GM12874 (cell line): Measurements from ENCODE around the gene MTAP.

Source experiments
- TF ChIP-seq, protein P1 (sequence below): IDR thresholded peaks from 2 replicates; pipeline ENCODE4 v1.5.1; 2011; ENCODE audit warnings: low read depth, mild to moderate bottlenecking, control low read depth, low read length, moderate library complexity; ENCODE audit not compliant: insufficient read depth

The MTAP gene

DNA sequence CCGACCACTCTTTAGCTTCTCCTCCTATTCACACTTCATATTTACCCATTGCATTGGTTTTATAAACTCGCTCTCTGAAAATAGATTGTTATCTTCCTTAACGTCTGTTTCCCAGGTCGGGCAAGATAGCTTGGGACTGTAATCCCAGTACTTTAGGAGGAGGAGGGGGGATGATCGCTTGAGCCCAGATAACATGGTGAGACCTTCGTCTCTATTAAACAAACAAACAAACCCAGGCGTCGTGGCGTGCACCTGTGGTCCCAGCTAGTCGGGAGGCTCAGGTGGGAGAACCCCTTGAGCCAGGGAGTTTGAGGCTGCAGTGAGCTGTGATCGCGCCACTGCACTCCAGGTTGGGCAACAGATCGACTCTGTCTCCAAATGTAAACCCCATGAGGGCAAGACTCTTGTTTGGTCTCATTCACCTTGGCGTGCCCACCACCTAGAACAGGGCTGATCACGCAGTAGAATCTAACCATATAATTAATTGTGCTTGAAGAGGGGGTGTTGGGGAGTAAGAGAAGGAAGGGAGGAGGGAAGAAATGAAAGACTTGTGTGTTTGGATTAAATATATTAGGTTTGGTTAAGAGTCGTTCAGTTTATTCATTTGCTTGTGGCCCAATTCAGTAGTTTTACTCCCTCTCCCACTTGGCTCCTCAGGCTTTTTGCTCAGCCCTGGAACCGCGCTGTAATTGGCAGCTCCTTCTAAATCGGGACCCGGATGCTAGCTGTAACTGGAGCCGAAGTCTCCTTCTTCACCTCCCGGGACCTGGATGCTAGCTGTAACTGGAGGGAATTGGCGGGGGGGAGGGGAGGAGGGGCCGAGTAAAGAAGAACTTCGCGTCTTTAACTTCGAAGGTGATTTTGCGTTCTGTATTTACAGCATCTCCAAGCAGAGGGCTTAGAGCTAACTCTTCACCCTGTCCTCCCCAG, 166.8 kb downstream of the MTAP start:
- TF ChIP-seq, protein P1, sequence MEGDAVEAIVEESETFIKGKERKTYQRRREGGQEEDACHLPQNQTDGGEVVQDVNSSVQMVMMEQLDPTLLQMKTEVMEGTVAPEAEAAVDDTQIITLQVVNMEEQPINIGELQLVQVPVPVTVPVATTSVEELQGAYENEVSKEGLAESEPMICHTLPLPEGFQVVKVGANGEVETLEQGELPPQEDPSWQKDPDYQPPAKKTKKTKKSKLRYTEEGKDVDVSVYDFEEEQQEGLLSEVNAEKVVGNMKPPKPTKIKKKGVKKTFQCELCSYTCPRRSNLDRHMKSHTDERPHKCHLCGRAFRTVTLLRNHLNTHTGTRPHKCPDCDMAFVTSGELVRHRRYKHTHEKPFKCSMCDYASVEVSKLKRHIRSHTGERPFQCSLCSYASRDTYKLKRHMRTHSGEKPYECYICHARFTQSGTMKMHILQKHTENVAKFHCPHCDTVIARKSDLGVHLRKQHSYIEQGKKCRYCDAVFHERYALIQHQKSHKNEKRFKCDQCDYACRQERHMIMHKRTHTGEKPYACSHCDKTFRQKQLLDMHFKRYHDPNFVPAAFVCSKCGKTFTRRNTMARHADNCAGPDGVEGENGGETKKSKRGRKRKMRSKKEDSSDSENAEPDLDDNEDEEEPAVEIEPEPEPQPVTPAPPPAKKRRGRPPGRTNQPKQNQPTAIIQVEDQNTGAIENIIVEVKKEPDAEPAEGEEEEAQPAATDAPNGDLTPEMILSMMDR, result no peak

DNA sequence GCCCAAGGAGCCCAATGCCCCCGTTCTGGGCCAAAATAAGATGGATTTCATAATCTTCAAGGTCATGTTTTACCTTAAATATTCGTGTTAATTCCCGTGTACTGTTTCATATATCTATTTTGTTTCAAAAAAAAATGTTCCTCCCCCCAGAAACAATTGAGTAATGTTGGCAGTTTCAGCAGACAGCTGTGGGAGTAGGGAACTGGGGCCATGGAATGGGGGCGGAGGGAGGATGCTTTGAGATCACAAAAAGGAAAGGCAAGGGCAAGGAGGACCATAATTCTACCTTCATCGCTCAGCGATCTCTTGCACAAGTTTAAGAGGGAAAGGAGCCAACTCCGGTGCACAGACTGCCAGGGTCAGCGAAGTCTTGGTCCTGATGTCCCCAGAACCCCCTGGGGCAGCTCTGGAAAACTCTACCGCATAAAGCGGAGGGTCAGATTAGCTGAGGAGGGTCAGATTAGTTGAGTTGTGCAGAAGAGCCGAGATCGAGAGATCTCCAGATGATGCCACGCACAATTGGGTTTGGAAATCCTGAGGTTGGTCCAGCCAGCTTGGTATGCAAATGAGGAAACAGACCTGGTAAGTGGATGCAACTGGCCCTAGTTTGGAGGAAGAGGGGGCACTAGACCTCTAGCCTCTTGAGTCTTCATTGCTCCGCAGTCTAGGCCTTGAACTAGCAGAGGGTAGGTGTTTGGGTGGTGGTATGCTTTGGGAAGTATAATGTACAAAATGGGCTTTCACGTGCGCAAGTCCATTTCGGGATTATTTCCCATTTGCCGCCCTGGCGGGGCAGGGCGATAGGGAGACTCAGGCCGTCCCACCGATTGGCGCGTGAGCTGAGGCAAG, 167.7 kb downstream of the MTAP start:
- TF ChIP-seq, protein P1, result no peak

DNA sequence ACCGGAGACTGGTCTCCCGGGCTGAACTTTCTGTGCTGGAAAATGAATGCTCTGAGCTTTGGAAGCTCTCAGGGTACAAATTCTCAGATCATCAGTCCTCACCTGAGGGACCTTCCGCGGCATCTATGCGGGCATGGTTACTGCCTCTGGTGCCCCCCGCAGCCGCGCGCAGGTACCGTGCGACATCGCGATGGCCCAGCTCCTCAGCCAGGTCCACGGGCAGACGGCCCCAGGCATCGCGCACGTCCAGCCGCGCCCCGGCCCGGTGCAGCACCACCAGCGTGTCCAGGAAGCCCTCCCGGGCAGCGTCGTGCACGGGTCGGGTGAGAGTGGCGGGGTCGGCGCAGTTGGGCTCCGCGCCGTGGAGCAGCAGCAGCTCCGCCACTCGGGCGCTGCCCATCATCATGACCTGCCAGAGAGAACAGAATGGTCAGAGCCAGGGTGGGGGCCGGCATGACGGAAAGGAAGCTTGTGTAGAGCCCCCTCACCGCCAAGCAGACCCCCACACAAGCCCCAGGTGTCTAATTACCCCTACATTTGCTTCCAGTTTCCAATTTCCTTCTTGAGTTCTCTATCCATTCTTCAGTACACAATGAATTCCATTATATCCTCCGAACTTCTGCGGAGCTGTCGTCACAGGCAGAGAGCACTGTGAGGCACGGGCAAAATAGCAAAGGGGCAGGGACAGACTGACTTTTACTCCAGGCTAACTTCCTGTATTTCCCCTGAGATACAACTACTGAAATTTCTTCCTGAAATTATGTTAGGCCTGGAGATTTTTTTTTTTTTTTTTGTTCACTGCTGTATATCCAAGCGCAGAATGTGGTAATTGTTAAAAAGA, 168.6 kb downstream of the MTAP start:
- TF ChIP-seq, protein P1, result no peak

DNA sequence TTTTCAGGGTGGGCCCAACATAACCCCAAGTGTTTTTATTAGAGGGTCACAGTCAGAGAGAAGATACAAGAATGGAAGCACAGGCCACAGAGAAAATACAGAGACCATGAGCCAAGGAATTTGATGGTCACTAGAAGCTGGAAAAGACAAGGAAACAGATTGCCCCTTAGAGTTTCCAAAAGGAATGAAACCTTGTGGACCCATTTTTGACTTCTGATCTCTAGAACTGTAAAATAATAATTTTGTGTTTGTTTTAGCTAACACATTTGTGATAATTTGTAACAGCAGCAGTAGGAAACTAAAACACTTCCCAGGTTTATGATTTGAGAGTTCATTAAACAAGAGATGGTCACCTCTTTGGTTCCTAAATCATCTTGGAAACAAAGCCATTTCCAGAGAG, 169.9 kb downstream of the MTAP start:
- TF ChIP-seq, protein P1, result no peak

DNA sequence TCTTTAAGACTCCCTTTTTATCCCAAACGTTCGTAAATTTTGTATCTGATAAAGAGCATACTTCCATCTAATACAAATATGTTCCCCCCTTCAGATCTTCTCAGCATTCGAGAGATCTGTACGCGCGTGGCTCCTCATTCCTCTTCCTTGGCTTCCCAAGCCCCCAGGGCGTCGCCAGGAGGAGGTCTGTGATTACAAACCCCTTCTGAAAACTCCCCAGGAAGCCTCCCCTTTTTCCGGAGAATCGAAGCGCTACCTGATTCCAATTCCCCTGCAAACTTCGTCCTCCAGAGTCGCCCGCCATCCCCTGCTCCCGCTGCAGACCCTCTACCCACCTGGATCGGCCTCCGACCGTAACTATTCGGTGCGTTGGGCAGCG, 171.9 kb downstream of the MTAP start:
- TF ChIP-seq, protein P1, result no peak

DNA sequence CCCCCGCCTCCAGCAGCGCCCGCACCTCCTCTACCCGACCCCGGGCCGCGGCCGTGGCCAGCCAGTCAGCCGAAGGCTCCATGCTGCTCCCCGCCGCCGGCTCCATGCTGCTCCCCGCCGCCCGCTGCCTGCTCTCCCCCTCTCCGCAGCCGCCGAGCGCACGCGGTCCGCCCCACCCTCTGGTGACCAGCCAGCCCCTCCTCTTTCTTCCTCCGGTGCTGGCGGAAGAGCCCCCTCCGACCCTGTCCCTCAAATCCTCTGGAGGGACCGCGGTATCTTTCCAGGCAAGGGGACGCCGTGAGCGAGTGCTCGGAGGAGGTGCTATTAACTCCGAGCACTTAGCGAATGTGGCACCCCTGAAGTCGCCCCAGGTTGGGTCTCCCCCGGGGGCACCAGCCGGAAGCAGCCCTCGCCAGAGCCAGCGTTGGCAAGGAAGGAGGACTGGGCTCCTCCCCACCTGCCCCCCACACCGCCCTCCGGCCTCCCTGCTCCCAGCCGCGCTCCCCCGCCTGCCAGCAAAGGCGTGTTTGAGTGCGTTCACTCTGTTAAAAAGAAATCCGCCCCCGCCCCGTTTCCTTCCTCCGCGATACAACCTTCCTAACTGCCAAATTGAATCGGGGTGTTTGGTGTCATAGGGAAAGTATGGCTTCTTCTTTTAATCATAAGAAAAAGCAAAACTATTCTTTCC, 172.4 kb downstream of the MTAP start:
- TF ChIP-seq, protein P1, result no peak
